Ishikawa (cell line): ENCODE results near the gene PHYKPL.

ENCODE experiments used
- EP300 ChIP-seq: IDR thresholded peaks from 2 replicates; pipeline ENCODE4 v1.6.1; 2012; ENCODE audit warnings: borderline replicate concordance
- NFIC ChIP-seq: IDR thresholded peaks from 2 replicates; pipeline ENCODE4 v1.6.1; 2012
- RAD21 ChIP-seq: IDR thresholded peaks from 2 replicates; pipeline ENCODE4 v1.6.1; 2012; ENCODE audit warnings: low read depth
- TAF1 ChIP-seq: IDR thresholded peaks from 2 replicates; pipeline ENCODE4 v1.6.1; 2012; ENCODE audit warnings: low read depth, mild to moderate bottlenecking
- TEAD4 ChIP-seq: IDR thresholded peaks from 2 replicates; pipeline ENCODE4 v1.6.1; 2012
- YY1 ChIP-seq: IDR thresholded peaks from 2 replicates; pipeline ENCODE4 v1.6.1; 2012; ENCODE audit warnings: low read depth

GRCh38 chr5:178235588-178235974 is 3.0 kb upstream of the PHYKPL start:
- no peak for TF ChIP-seq TAF1
- TF ChIP-seq EP300 = no peak
- no peak for TF ChIP-seq TEAD4
- TF ChIP-seq NFIC = no peak
- no peak for TF ChIP-seq RAD21
- no peak for TF ChIP-seq YY1
